ENCODE results near the gene ANKRD13B.

Gene ANKRD13B

DNA sequence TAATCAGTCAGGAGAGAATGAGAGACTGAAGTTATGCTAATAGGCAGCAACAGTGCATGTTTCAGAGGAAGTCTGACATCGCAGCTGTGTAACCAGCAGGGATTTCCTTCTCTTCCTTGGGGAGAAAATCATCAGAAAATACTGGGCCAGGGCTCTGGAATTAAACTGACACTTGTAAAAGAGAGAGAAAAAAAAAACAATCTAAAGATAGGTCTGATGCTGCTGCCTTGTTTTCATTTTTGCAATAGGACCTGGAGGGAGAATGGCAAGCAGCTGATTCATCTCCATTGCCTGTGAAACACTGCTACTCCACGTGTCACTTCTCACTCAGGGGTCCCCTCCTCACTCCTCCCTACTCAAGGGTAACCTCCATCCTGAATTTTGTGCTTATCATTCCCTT is 47.5 kb downstream of the ANKRD13B start:
- in situ Hi-C loops (cut with HindIII; ENCODE audit: low sequenced_read_pairs), result no loop called here

DNA sequence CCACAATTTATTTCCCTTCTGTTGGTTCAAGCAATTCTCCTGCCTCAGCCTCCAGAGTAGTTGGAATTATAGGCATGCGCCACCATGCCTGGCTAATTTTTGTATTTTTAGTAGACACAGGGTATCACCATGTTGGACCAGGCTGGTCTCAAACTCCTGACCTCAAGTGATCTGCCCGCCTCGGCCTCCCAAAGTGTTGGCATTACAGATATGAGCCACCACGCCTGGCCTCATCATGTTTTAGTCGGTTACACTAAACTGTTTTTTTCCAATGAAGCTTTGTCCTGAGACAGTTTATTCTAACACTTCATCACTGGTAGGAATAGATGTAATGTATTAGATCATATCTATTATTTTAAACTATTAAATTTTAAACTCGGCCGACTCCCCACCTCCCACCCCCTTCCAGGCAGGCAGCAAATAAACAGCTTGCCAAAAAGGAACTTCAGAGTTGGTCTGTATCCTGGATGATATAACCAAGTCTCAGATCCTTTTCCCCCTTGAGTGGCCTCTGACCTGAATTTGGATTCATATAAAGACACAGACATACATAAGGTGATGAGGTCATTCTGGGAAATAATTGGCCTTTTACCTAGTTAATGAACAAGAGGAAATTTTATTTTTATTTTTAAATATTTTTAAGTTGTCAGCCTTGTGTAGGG is 48.2 kb downstream of the ANKRD13B start:
- in situ Hi-C loops (cut with HindIII; ENCODE audit: low sequenced_read_pairs), result no loop called here

DNA sequence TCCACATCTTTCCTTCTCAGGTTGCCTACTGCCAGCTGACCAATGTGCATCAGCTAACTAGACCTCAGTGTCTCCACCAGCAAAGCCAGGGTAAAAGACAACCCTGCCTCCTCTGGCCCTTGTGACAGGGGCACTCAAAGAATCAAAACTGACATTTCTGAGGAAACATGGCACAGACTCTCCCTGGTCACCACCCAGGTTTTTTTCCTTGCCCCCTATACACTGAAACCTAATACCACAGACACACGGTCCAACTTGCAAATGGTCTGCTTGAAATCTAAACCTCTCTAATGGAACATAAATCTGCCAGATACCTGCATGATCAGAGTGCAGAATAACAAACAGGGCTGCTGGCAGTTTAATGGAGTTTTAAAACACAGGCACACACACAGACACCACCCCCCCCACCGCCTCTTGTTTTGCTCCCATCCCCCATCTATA is 49.3 kb downstream of the ANKRD13B start:
- in situ Hi-C loops (cut with HindIII; ENCODE audit: low sequenced_read_pairs), result no loop called here

DNA sequence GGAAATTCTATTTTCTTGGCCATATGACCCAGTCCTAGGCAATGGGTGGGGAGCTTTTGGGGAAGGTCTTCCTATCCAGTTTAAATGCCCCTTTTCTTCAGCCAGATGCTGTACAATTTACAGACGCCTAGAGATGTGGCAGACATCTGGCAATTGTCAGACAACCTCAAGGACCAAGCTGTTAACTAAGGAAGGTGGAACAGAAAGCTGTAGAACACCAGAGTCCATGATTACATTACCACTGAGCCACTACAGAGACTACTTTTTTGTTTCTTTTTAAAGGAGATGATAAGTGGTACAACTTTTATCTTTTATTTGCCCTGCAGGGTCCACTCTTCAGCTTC is 50.9 kb downstream of the ANKRD13B start:
- in situ Hi-C loops (cut with HindIII; ENCODE audit: low sequenced_read_pairs), result no loop called here

DNA sequence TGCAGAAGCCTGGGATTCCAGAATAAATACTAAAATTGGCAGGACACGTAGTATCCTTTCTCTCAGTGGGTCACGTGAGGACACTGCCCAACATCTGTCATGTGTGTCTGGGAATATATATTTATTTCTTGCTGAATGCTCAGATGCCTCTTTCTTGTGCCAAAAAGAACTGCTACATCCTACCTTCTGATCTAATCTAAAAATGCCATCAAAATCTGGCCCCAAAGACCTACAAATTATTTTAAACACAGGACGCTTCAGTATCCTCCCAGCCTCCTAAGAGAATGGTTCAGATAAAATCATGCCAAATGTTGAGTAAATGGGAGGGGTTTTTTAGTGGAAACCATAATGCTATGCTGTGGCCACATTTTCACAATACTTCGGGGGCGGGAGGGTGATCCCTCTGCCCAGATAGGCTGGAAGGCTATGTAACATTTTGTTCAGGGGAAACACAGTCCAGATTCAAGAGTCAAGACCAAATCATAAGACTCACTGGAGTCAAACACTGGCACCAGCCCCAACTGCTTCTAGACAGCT is 52.7 kb downstream of the ANKRD13B start:
- in situ Hi-C loops (cut with HindIII; ENCODE audit: low sequenced_read_pairs), result no loop called here

DNA sequence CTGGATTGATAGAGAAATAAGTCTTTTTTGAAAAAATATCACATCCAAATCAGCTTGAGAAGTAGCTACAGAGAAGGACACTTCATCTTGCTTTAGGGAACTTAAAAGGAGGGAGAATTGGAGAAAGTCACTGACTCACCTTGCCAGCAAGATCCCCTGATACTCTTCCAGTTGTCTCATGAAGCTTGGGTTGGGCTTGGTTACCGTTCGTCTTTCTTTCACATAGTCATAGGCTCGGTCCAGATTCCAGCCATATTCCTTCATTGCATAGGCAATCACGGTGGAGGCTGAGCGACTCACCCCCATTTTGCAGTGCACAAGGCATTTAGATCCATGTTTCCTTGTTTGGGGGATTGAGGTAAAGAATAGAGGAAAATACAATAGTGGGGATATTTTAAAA is 55.1 kb downstream of the ANKRD13B start:
- in situ Hi-C loops (cut with HindIII; ENCODE audit: low sequenced_read_pairs), result no loop called here

DNA sequence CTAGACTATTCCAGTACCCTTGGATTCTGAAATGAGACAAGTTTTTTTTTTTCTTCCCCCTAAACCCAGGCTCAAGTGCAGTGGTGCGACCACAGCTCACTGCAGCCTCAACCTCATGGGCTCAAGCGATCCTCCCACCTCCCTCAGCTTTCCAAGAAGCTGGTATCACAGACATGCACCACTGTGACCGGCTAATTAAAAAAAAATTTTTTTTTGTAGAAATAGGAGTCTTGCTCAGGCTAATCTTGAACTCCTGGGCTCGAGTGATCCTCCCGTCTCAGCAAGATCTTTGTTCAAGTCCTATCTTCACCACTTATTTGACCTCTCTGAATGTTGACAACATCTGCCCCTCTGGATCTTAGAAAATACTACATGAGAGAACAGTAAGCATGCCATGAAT is 56.4 kb downstream of the ANKRD13B start:
- in situ Hi-C loops (cut with HindIII; ENCODE audit: low sequenced_read_pairs), result no loop called here

DNA sequence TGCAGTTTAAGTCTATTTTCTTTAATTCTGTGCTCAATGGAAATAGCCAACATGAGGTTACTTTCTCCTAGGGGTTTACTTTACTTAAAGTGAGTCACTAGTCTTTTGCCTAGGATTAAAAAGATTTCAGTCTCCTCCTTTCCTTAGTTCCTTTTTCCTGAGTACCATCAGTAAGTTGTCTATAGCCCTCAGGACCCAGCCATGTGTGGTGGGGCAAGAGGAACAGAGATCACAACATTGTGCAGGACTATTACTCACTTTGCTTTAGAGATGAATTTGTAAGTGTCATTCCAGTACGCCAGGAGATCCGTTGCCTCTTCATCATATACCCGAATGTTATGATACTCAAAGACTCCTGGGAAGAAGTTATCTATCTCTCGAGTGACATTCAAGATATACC is 57.5 kb downstream of the ANKRD13B start:
- in situ Hi-C loops (cut with HindIII; ENCODE audit: low sequenced_read_pairs), result loop anchor here (25.0 kb wide), 1 partner anchor 112 kb away; no protein-coding TSS in a partner anchor

DNA sequence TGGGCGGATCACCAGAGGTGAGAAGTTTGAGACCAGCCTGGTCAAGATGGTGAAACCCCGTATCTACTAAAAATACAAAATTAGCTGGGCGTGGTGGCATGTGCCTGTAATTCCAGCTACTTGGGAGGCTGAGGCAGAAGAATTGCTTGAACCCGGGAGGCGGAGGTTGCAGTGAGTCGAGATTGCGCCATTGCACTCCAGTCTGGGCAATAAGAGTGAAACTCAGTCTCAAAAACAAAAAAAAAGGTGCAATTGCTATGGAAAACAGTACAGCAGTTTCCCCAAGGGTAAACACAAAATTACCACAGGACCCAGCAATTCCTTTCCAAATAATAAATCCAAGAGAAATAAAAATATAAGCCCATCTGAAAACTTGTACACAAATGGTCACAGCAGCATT is 59.0 kb downstream of the ANKRD13B start:
- in situ Hi-C loops (cut with HindIII; ENCODE audit: low sequenced_read_pairs), result loop anchor here (25.0 kb wide), 1 partner anchor 110 kb away; no protein-coding TSS in a partner anchor

DNA sequence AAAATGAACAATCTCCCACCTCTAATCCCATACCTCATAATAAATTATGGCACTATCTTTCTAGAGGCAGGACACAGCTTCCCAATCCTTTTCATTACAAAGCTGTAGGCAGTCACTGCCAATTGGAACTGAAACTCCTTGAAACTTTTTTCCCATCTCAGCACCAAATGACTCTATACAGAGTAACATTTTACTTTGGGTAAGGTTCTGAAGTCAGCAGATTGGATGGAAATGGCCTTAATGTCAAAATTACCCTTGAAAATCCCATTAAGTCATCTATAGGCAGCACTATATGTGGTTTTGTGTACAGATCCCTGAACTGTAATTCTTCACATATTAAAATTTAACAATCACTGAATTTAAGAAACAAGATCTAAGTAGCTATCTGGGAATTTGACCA is 60.0 kb downstream of the ANKRD13B start:
- in situ Hi-C loops (cut with HindIII; ENCODE audit: low sequenced_read_pairs), result loop anchor here (25.0 kb wide), 1 partner anchor 109 kb away; no protein-coding TSS in a partner anchor

DNA sequence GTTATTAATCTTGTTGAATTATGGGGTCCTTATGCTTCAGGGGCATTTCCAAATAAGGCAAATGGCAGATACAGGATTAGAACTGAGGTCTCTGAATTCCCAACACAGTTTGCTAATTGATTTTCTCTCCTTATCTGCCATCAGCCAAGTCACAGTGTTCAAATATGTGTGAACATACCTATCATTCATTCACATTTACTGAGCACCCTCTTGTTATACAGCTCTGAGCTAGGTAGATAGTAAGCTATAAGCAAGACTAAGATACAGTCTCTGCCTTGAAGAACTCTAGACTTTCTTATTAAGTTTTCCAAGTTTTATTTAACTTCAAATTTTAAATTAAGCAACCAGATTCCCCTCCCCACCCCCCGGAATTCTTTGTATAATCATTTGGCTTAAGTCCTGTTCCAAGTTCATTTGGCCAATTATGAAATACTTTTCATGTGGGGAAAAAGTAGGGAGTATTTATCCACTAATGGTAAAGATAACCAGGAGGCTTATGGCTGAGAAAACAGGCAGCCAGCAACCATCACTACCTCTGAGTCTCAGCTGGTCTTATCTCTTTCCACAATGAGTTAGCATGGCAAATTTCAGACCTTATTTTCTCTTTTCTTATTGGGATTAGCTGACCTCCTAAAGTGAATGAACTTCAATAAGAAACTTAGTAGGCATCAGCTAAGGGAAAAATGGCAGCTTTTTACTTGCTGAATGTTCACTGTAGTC is 61.2 kb downstream of the ANKRD13B start:
- in situ Hi-C loops (cut with HindIII; ENCODE audit: low sequenced_read_pairs), result loop anchor here (25.0 kb wide), 1 partner anchor 108 kb away; no protein-coding TSS in a partner anchor

DNA sequence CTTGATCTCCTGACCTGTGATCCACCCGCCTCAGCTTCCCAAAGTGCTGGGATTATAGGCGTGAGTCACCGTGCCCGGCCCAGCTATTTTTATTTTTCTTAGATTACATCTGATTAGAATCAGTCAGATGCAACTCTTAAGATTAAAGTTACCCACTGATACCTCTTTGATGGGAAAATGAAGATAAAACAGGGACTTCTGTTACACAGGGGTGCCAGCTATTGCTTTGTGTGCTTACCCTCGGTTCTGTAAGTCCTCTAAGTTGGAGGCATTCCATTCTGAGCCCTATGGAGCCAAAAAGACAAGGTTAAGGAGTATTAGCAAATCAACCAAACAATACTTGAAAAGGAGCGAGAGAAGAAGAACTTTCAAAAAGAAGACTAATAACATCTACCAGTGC is 62.4 kb downstream of the ANKRD13B start:
- in situ Hi-C loops (cut with HindIII; ENCODE audit: low sequenced_read_pairs), result loop anchor here (25.0 kb wide), 1 partner anchor 107 kb away; no protein-coding TSS in a partner anchor

DNA sequence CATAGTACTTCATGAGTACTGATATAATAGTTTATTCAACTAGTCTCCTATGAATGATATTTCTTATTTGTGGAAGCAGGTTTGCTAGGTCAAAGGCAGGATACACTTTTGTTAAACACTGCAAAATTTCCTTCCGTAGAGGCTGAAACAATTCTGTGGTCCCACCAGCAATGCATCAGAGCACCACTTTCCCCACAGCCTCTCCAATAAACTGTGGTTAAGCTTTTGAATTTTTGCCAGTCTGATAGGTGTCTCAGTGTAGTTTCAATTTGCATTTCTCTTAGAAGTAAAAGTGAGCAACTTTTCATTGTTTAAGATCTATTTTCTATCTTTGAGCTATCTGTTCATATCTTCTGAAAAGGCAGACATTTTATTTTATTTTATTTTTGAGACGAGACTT is 66.2 kb downstream of the ANKRD13B start:
- in situ Hi-C loops (cut with HindIII; ENCODE audit: low sequenced_read_pairs), result loop anchor here (25.0 kb wide), 1 partner anchor 103 kb away; no protein-coding TSS in a partner anchor

DNA sequence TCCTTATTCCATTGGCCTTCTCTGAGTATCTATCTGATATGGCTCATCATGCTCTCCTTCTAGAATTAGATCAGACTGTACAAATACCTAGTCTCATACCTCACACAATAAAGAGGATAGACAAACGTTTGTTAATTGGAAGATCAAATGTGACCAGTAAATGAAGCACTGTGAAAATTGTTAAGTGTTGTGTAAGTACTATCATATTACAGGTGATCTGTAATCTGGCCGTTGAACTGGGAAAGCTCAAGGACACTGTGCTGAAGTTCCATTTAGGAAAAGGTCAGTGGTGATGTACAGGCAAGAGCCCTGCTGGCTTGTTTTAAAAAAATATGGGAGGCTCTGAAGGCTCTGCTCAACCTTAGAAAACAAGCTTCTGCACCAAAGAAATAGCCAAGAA is 68.3 kb downstream of the ANKRD13B start:
- in situ Hi-C loops (cut with HindIII; ENCODE audit: low sequenced_read_pairs), result loop anchor here (25.0 kb wide), 1 partner anchor 101 kb away; no protein-coding TSS in a partner anchor

DNA sequence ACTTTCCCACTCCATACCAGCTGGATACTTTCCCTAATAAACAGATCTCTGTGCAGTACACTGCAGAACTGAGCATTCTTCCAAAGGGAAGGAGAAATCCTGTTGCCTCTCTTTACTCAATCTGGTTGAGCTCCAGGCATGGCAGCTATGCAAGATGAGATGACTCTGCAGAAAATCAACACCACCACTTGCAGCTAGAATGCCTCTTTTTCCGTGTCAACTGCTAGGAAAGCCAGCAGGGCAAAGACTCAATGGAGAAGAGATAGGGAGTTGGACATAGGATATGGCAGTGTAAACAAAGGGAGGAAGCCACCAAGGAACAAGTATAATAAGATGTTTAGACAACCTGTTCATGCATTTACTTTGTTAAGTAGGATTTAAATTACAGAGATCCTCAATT is 70.2 kb downstream of the ANKRD13B start:
- in situ Hi-C loops (cut with HindIII; ENCODE audit: low sequenced_read_pairs), result loop anchor here (25.0 kb wide), 1 partner anchor 99 kb away; no protein-coding TSS in a partner anchor
